Stimulated activated CD8-positive, alpha-beta memory T cell treated with anti-CD3 and anti-CD28 coated beads, Interleukin-4, amount 100 ng/mL, for 4 hours (primary cell): ENCODE data around the gene TPCN1.
"Not testable (repeated sequence)": the region's sequence is repeated elsewhere in the genome, so short reads cannot be mapped to it uniquely, and the experiment has no call there.

Source experiments
- DNase-seq, 2 donors: peaks; one replicate each; pipeline ENCODE4 v3.0.0-alpha.2; 2020; ENCODE audit warnings: low read depth in 2 of 2, low spot score in 1 of 2

TPCN1 gene

GRCh38 chr12:113196582-113196981 lies 24.7 kb upstream of the TPCN1 start:
- DNase-seq: no peak

GRCh38 chr12:113196990-113197389 lies 24.3 kb upstream of the TPCN1 start:
- peak; percentile 14 to 22 for DNase-seq

- no peak for DNase-seq
These were observed 23.7 kb upstream of the TPCN1 start for GRCh38 chr12:113197518-113198077.

- no peak for DNase-seq
These were observed 23.0 kb upstream of the TPCN1 start for GRCh38 chr12:113198296-113198695.

GRCh38 chr12:113200021-113200797 lies 21.1 kb upstream of the TPCN1 start:
- no peak for DNase-seq

- no peak for DNase-seq
These were observed 19.8 kb upstream of the TPCN1 start for GRCh38 chr12:113201187-113202177.

- DNase-seq: no peak
These were observed 18.8 kb upstream of the TPCN1 start for GRCh38 chr12:113202300-113203075.

GRCh38 chr12:113203852-113204760 lies 17.2 kb upstream of the TPCN1 start:
- DNase-seq: no peak

GRCh38 chr12:113204804-113205203 lies 16.5 kb upstream of the TPCN1 start:
- no peak for DNase-seq

- DNase-seq: not testable (repeated sequence)
These were observed 14.5 kb upstream of the TPCN1 start for GRCh38 chr12:113206802-113207201.

GRCh38 chr12:113207613-113208040 lies 13.6 kb upstream of the TPCN1 start:
- DNase-seq: no peak

- peak in 1 of 2 donors; percentile 21 for DNase-seq
These were observed 13.0 kb upstream of the TPCN1 start for GRCh38 chr12:113208041-113208934.

- no peak for DNase-seq
These were observed 10.1 kb upstream of the TPCN1 start for GRCh38 chr12:113211160-113211559.

GRCh38 chr12:113214895-113215400 lies 6.3 kb upstream of the TPCN1 start:
- DNase-seq: no peak

GRCh38 chr12:113216027-113216426 lies 5.2 kb upstream of the TPCN1 start:
- DNase-seq: no peak

- no peak for DNase-seq
These were observed 577 bp upstream of the TPCN1 start for GRCh38 chr12:113220593-113221180.

GRCh38 chr12:113221997-113222729 lies 899 bp downstream of the TPCN1 start:
- no peak for DNase-seq
